DMS53 (cell line): ENCODE data around the gene ACSM3.
"Not testable (repeated sequence)": the region's sequence is repeated elsewhere in the genome, so short reads cannot be mapped to it uniquely, and the experiment has no call there.

Source experiments
- DNase-seq: peaks from one replicate; lab custom pipeline; 2025; lab: John Stamatoyannopoulos, UW

The ACSM3 gene

DNA sequence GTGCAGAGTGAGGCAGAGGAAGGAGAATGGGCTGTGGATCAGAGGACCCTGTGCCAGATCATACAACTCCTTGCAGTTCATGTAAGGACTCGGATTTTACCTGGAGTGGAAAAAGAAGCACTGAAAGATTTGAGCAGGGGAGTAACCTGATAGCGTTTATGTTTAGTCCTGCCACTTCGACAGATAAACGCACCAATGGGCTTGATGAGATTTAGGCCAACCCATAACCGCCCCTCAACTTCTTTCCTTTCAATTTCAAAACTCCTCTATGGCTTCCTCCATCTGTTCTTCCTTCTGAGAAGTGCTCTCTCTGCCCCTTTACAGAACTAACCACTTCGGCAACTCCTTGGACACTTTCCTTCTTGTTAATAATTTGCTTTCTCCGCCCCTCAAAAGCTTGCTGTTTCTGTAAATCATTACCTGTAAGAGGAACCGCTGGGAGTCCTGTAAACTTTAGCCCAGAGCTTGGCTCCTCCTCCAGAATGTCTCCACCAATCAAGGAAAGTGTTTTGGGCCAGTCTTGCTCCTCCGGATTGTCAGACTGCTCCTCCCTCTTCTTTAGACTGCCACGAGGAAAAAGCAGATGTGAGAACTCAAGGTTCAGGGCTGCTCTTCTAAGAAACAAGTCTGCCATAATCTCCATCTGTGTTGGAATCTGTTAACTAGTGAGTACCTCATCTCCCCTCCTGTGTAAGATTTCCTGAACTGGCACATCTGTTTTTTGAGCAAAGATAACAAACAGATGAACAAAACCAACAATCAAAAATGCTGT is at the start of gene ACSM3:
Gene ACSM3 (plus strand): TSS at position 554 of the 772 bp plus-strand sequence. CDS start 6,021 bp downstream, outside the sequence.
- DNase-seq, result peak; percentile 77

- DNase-seq, result not testable (repeated sequence)
Observed at GRCh38 chr16:20717718-20718117, 46.1 kb upstream of the ACSM3 start.

DNA sequence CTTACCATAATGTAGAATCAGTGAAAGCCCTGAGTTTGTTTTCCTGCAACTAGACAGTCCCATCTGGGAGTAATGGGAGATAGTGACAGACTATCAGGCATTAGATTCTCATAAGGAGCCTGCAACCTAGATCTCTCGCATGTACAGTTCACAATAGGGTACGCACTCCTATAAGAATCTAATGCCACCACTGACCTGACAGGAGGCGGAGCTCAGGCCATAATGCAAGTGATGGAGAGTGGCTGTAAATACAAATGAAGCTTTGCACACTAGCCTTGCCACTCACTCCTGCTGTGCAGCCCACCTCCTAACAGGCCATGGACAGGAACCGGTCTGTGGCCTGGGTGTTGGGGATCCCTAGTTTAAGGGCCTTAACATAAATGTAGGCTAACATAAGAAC is 43.6 kb upstream of the ACSM3 start:
- no peak for DNase-seq

DNA sequence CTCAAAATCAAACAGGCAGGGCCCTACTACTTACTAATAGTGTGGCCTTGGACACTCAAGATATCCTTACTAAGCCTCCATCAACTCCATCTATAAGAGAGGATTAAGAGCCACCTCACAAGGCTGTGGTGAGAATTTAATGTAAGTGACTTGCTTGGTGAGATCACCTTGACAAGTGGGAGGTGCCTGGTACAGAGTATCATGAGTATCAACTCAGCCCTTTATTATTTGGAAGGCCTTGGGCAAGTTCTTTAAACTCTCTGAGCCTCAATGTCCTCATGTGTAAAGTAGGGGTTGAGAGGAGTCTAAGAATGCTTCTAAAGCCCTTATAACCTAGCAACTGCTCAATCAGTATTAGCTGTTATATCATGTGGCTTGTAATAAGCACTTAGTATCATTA is 37.2 kb upstream of the ACSM3 start:
- DNase-seq, result no peak

- DNase-seq, result no peak
Observed at GRCh38 chr16:20727181-20727580, 36.6 kb upstream of the ACSM3 start.

DNA sequence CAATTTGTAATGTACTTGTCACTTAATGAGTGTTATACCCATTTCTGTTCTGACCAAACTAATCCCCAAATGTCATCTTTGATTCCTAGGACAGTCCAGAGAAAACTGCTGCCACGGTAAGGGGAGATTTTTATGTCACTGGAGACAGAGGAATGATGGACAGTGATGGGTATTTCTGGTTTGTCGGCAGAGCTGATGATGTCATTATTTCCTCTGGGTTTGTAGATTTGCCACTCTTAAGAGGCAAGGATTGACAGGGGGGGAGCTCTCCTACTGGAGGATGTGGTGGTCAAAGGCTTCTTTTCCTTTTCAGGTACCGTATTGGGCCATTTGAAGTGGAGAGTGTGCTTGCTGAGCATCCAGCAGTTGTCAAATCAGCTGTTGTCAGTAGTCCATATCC is 34.7 kb upstream of the ACSM3 start:
- DNase-seq, result no peak

DNA sequence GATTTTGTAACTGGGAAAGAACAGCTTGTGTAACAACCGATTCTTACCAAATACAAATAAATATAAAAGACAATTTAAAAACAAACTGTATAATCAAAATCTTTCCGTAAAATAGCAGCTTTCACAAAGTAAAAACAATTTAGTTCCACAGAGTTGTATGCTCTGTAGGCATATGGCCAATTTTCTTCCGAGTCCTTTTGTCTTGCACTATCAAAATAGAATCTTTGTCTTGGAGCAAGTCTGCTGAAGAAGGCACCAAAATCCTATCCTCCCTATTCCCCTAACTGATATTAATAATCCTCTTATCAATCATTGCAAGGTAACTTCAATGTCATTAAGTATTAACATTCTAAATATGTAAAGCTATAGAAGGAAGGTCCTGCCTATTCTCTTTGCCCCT is 29.8 kb upstream of the ACSM3 start:
- no peak for DNase-seq

DNA sequence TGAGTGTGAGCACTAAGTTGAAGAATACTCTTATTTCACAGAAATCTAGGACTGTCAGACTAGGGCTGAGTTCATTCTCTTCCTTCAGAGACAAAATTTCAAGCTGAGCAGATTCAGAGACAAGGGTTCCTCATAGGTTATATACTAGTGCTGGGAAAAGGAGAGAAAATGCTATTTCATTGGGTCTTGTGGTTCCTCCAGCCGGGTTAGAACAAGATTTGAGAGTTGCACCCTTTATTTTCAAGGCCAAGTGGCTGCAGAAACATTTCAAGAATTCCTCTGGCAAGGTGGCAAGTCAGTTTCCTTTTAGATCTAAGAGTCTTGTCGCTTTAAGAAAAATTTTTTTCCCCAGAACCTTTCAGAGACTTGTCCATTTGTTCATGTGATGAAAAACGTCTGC is 29.0 kb upstream of the ACSM3 start:
- no peak for DNase-seq

GRCh38 chr16:20735490-20735889 is 28.3 kb upstream of the ACSM3 start:
- no peak for DNase-seq

DNA sequence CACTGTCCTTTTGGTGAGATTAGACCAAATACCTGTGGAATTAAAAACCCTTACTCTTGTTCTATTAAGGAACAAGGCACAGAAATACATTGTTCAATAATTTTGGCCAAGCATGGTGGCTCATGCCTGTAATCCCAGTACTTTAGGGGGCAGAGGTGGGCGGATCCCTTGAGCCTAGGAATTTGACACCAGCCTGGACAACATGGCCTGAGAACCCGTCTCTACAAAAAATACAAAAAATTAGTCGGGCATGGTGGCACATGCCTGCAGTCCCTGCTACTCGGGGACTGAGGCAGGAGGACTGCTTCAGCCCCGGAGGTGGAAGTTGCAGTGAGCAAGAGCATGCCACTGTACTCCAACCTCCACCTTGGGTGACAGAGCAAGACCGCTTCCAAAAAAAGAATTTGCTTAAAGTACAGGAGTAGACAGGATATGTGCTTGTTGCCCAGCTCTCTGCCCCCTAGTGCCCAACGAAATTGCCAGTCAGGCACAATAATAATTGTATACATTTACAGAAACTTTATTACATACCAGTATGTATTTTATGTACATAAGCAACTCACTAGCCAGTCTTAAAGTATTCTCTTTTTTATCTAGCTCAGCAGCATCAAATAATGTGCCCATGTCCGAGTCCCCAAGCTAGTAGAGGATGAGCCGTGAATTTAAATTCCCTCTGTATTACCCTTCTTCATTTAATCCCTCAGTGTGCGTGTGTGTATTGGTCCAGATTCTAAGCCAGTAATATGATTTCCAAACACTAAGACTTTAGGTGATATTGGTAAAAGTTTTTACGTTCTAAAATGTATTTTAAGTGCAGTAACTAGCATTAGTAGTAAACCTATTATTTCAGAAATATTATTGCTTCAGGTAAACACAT is 23.6 kb upstream of the ACSM3 start:
- DNase-seq, result peak; percentile 22

DNA sequence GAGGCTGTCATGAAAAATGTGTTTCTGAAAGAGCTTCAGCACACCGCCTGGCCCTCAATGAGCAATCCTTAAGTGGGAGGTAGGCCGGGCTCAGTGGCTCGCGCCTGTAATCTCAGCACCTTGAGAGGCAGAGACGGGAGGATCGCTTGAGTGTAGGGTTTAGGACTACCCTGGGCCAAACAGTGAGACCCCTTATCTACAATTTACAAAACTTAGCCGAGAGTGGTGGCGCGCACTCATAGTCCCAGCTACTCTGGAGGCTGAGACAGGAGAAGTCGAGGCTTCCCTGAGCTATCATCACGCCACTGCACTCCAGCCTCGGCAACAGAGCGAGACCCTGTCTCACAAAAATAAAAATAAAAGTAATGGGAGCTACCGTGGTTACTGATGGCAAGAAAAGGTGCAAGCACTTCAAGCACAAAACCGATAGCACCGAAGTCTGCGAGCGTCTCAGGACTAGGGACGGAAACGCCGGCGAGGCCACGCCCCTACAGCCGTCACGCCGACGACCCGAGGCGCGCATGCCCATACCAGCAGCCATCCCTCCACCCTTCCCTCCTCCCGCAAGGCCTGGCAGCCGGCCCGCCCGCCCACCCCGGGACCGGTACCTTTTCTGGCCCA is 22.8 kb upstream of the ACSM3 start:
- DNase-seq, result peak; percentile 83

GRCh38 chr16:20741554-20742285 is 22.1 kb upstream of the ACSM3 start, which contains the start of gene THUMPD1:
THUMPD1 (minus strand) TSS chr16:20741818; CDS start chr16:20741739, 79 bp downstream.
- peak; percentile 95 for DNase-seq

- DNase-seq, result no peak
Observed at GRCh38 chr16:20743591-20743990, 20.2 kb upstream of the ACSM3 start.

DNA sequence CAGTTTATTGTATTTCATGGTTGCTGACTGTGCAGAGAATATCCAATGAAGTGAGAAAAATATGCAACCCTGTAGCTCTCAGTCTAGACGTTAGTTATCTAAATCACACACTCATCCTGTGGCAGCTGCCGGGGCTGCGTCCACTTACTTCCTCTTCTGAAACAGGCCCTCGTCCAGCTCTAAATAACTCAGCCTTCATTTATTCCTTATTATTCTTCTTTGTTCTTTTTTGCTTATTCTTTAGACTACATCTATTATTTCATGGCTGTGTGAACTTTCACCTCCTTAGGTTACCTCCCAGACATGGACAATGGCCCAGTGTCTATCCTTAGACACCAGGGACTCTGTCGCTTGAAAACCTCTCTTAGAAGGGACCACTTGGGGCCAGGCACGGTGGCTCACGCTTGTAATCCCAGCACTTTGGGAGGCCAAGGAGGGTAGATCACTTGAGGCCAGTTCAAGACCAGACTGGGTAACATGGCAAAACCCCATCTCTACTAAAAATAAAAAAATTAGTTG is 18.8 kb upstream of the ACSM3 start:
- no peak for DNase-seq

DNA sequence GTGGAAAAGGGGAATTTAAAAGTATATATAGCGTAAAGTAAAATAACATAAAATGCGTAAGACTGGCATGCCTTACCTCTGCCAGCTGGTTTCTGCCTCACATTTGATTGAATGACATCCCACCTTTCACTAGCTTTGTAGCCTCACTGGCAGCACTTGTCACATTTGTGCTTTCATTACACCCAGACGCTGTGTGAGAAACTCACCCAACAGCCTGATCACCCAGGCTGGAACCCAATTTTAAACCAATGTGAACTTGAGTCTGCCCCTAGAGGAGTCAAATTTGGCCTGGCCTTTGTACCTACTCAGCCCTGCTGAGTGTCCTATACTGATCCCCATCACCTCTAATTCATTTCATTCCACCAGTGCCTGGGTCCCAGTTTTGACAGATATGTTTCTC is 17.4 kb upstream of the ACSM3 start:
- DNase-seq, result no peak

- peak; percentile 8 for DNase-seq
Observed at GRCh38 chr16:20747030-20747816, 16.6 kb upstream of the ACSM3 start.

DNA sequence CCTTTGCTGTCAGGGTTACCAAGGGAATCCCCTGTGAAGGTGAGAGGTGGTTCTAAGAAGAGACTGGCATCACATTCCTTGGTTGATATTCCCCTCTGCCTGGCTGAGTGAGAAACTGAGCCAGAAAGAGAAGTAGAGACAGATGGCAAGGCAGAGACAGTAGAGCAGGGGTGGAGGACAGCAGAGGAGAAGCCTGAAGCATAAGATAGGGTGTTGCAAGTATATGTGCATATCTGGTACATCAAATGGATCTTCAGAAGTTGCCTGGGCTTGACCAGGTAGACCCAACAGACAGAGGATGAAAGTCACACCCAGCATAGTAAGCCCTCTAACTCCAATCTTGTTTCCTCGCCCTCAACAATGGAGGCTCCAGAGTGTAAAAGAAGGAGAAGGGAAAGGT is 14.3 kb upstream of the ACSM3 start:
- no peak for DNase-seq

DNA sequence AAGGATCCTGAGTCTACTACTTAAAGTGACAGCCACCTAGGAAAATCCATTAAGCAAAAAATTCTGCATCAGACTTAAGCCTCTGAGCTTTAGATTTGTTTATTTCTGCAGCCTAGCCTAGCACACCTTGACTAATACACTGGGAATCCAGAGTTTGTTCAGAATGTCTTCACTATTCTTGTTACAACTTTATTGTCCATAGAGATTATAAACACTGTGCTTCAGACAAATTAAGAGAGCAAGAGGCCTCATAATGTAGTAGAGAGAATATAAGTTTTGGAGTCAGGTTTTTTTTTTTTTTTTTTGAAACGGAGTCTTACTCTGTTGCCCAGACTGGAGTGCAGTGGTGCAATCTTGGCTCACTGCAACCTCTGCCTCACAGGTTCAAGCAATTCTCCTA is 13.3 kb upstream of the ACSM3 start:
- no peak for DNase-seq

- no peak for DNase-seq
Observed at GRCh38 chr16:20753727-20754126, 10.1 kb upstream of the ACSM3 start.

GRCh38 chr16:20755238-20755637 is 8.6 kb upstream of the ACSM3 start:
- DNase-seq, result no peak

DNA sequence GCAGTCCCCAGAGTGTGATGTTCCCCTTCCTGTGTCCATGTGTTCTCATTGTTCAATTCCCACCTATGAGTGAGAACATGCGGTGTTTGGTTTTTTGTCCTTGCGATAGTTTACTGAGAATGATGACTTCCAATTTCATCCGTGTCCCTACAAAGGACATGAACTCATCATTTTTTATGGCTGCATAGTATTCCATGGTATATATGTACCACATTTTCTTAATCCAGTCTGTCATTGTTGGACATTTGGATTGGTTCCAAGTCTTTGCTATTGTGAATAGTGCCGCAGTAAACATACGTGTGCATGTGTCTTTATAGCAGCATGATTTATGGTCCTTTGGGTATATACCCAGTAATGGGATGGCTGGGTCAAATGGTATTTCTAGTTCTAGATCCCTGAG is 8.0 kb upstream of the ACSM3 start:
- not testable (repeated sequence) for DNase-seq
